Suprapubic skin (tissue), 4 donors: ENCODE data around the gene SWI5. TPM values are rescaled to one million over a fixed set of nuclear protein-coding genes. Genes with fewer than 3 reads are reported as not detected.
A peak's percentile ranks its signal among the peaks of the same experiment; 100 is the strongest.

Source experiments
- DNase-seq, 2 donors: peaks; one replicate each; pipeline ENCODE4 v3.0.0-alpha.2; 2019; ENCODE audit warnings: low spot score in 2 of 2
- H3K27ac ChIP-seq: fragments of 200-600 bp; sonication (generic); one replicate; pipeline ENCODE4 v1.5.1; 2019
- H3K27me3 ChIP-seq: fragments of 200-600 bp; sonication (generic); one replicate; pipeline ENCODE4 v1.5.1; 2019
- H3K36me3 ChIP-seq: fragments of 200-600 bp; sonication (generic); one replicate; pipeline ENCODE4 v1.5.1; 2019
- H3K4me1 ChIP-seq: fragments of 200-600 bp; sonication (generic); one replicate; pipeline ENCODE4 v1.5.1; 2019
- H3K4me3 ChIP-seq: fragments of 200-600 bp; sonication (generic); one replicate; pipeline ENCODE4 v1.5.1; 2019; ENCODE audit warnings: mild to moderate bottlenecking
- H3K9me3 ChIP-seq: fragments of 200-600 bp; sonication (generic); one replicate; pipeline ENCODE4 v1.5.1; 2019
- CTCF ChIP-seq, 2 donors: fragments of 200-600 bp in 1 of 2; fragments of 450-650 bp in 1 of 2; sonication (generic) in 1 of 2; IDR thresholded peaks; one replicate each; pipeline ENCODE4 v1.5.1; 2016 to 2019; ENCODE audit warnings: antibody characterized with exemption in 2 of 2, mild to moderate bottlenecking in 1 of 2, moderate library complexity in 1 of 2
- EP300 ChIP-seq: sonication (generic); formaldehyde crosslinking; IDR thresholded peaks from one replicate; pipeline ENCODE4 v1.6.1; 2017; ENCODE audit warnings: antibody characterized with exemption
- POLR2A ChIP-seq, 2 donors: fragments of 450-650 bp; IDR thresholded peaks; one replicate each; pipeline ENCODE4 v1.6.1; 2017; ENCODE audit warnings: antibody characterized with exemption in 2 of 2, mild to moderate bottlenecking in 2 of 2, moderate library complexity in 2 of 2
- POLR2AphosphoS5 ChIP-seq, 3 donors: sonication (generic); formaldehyde crosslinking; IDR thresholded peaks; one replicate each; pipeline ENCODE4 v1.6.1; 2017; ENCODE audit warnings: antibody characterized with exemption in 3 of 3
- WGBS: methylation state at CpG from one replicate; pipeline ENCODE4 v1.1.5; 2018; 5-methylcytosine and 5-hydroxymethylcytosine counted together
- total RNA-seq, 4 donors: library from RNA; depleted of rRNA; stranded (reverse); fragments of >200 nt; gene quantifications; one replicate each; pipeline ENCODE4 v1.1.0, GENCODE V29; 2016

The SWI5 gene
- total RNA-seq, 4 donors from 2014 or later, result 21.1 to 35.3 (median 22.2) TPM

GRCh38 chr9:128249908-128250838 is 25.9 kb upstream of the SWI5 start:
- 52% methylated on average over 7 of the region's 81 CpGs for WGBS

GRCh38 chr9:128250839-128251731 is 25.0 kb upstream of the SWI5 start:
- DNase-seq, result no peak
- no peaks in the 10 kb centered on the region for H3K36me3 ChIP-seq
- peak overlapping the region; percentile 40 for H3K27ac ChIP-seq
- TF ChIP-seq POLR2A (IDR thresholded peaks at IDR 0.05) (no peak), EP300 (no peak), POLR2AphosphoS5 (IDR thresholded peaks at IDR 0.05) (no peak), CTCF (IDR thresholded peaks at IDR 0.05) (no peak)
- H3K4me3 ChIP-seq, result peak overlapping the region; percentile 59
- H3K27me3 ChIP-seq, result no peaks in the 10 kb centered on the region
- H3K4me1 ChIP-seq, result peaks cover 50% of the 10 kb centered on the region
- H3K9me3 ChIP-seq, result no peaks in the 10 kb centered on the region
- 55% methylated on average over 18 of the region's 43 CpGs for WGBS

More at GRCh38 chr9:128249908-128250838, 25.9 kb upstream of the SWI5 start:
- no peaks in the 10 kb centered on the region for H3K27me3 ChIP-seq
- TF ChIP-seq EP300 (no peak), CTCF (IDR thresholded peaks at IDR 0.05) (no peak), POLR2AphosphoS5 (IDR thresholded peaks at IDR 0.05) (no peak), POLR2A (IDR thresholded peaks at IDR 0.05) (no peak)
- no peaks in the 10 kb centered on the region for H3K9me3 ChIP-seq
- DNase-seq, result peak; percentile 93 to 96
- peaks cover 55% of the 10 kb centered on the region for H3K4me1 ChIP-seq
- peak overlapping the region; percentile 40 for H3K27ac ChIP-seq
- H3K4me3 ChIP-seq, result peak overlapping the region; percentile 59
- no peaks in the 10 kb centered on the region for H3K36me3 ChIP-seq

GRCh38 chr9:128251732-128252100 is 24.4 kb upstream of the SWI5 start:
- Histone ChIP-seq H3K27ac (no peak overlapping the region), H3K4me1 (peaks cover 46% of the 10 kb centered on the region), H3K4me3 (peak overlapping the region; percentile 59), H3K36me3 (peaks cover 2% of the 10 kb centered on the region), H3K9me3 (no peaks in the 10 kb centered on the region), H3K27me3 (no peaks in the 10 kb centered on the region)
- WGBS, result 72% methylated on average over 3 of the region's 3 CpGs
- no peak for DNase-seq
- TF ChIP-seq POLR2A (IDR thresholded peaks at IDR 0.05) (no peak), CTCF (IDR thresholded peaks at IDR 0.05) (no peak), EP300 (no peak), POLR2AphosphoS5 (IDR thresholded peaks at IDR 0.05) (no peak)

GRCh38 chr9:128252317-128253139 is 23.5 kb upstream of the SWI5 start:
- peaks cover 11% of the 10 kb centered on the region for H3K36me3 ChIP-seq
- no peaks in the 10 kb centered on the region for H3K9me3 ChIP-seq
- H3K27me3 ChIP-seq, result no peaks in the 10 kb centered on the region
- peaks cover 46% of the 10 kb centered on the region for H3K4me1 ChIP-seq
- DNase-seq, result no peak
- TF ChIP-seq POLR2A (IDR thresholded peaks at IDR 0.05) (no peak), CTCF (IDR thresholded peaks at IDR 0.05) (no peak), POLR2AphosphoS5 (IDR thresholded peaks at IDR 0.05) (no peak), EP300 (no peak)
- peak overlapping the region; percentile 6 for H3K4me3 ChIP-seq
- peak overlapping the region; percentile 58 for H3K27ac ChIP-seq
- WGBS, result 82% methylated on average over 14 of the region's 25 CpGs
